HG03103 (cell line): ENCODE measurements around the gene CHRNA5.

Experiments
- ATAC-seq: cut with Tn5 transposase; IDR thresholded peaks from one replicate; pipeline ENCODE4 v1.9.1; 2021; ENCODE audit warnings: low read depth; ENCODE audit not compliant: unreplicated experiment

The CHRNA5 gene

GRCh38 chr15:78636378-78636859 is 71.1 kb downstream of the CHRNA5 start:
- ATAC-seq = no peak

GRCh38 chr15:78637776-78638435 is 72.6 kb downstream of the CHRNA5 start:
- ATAC-seq = no peak

- ATAC-seq = no peak
These were observed 73.5 kb downstream of the CHRNA5 start for GRCh38 chr15:78638658-78639314.

GRCh38 chr15:78640527-78641101 is 75.3 kb downstream of the CHRNA5 start:
- ATAC-seq = no peak

GRCh38 chr15:78641102-78641748 is 75.9 kb downstream of the CHRNA5 start, which contains the start of gene CHRNB4:
CHRNB4 (minus strand) TSS chr15:78641210; CDS start chr15:78641133, 77 bp downstream.
- ATAC-seq = no peak

GRCh38 chr15:78641749-78642275 is 76.5 kb downstream of the CHRNA5 start:
- ATAC-seq = no peak

GRCh38 chr15:78642331-78642730 is 77.0 kb downstream of the CHRNA5 start:
- no peak for ATAC-seq
